HepG2 (cell line): ENCODE data around the gene CASS4. TPM values are rescaled to one million over a fixed set of nuclear protein-coding genes. Genes with fewer than 3 reads are reported as not detected.

Experiments used
- CAMTA2 ChIP-seq: sonication (generic); formaldehyde crosslinking; IDR thresholded peaks from 2 replicates; pipeline ENCODE4 v1.4.0; 2020; ENCODE audit warnings: mild to moderate bottlenecking, missing genetic modification reagents, borderline replicate concordance
- ETV5 ChIP-seq: IDR thresholded peaks from 2 replicates; pipeline ENCODE4 v1.6.1; 2018; ENCODE audit warnings: missing biosample characterization, missing genetic modification reagents, inconsistent platforms, borderline replicate concordance
- FOXP4 ChIP-seq: sonication (generic); formaldehyde crosslinking; IDR thresholded peaks from 2 replicates; pipeline ENCODE4 v1.4.0; 2020; ENCODE audit warnings: missing genetic modification reagents
- HMGXB4 ChIP-seq, 2 experiments: sonication (generic) in 1 of 2; formaldehyde crosslinking in 1 of 2; IDR thresholded peaks; 2 replicates each; pipeline versions ENCODE4 v1.4.0 to v1.6.1; 2018 to 2020; ENCODE audit warnings: missing genetic modification reagents in 2 of 2, borderline replicate concordance in 1 of 2, low read depth in 1 of 2, mild to moderate bottlenecking in 1 of 2, missing biosample characterization in 1 of 2
- KDM1A ChIP-seq: IDR thresholded peaks from 2 replicates; pipeline ENCODE4 v1.6.1; 2016; ENCODE audit warnings: missing compliant biosample characterization
- MTF2 ChIP-seq: sonication (generic); formaldehyde crosslinking; IDR thresholded peaks from 2 replicates; pipeline ENCODE4 v1.5.0; 2020; ENCODE audit warnings: missing genetic modification reagents, borderline replicate concordance
- NFRKB ChIP-seq: fragments of 450-650 bp; IDR thresholded peaks from 2 replicates; pipeline ENCODE4 v1.6.1; 2017
- RBAK ChIP-seq: sonication (generic); formaldehyde crosslinking; IDR thresholded peaks from 2 replicates; pipeline ENCODE4 v1.5.1; 2020; ENCODE audit warnings: mild to moderate bottlenecking, missing genetic modification reagents
- SALL2 ChIP-seq: sonication (generic); formaldehyde crosslinking; IDR thresholded peaks from 2 replicates; pipeline ENCODE4 v1.8.1; 2023; ENCODE audit warnings: mild to moderate bottlenecking, missing genetic modification reagents, inconsistent platforms
- SMYD3 ChIP-seq: sonication (generic); formaldehyde crosslinking; IDR thresholded peaks from 2 replicates; pipeline ENCODE4 v1.8.1; 2023; ENCODE audit warnings: mild to moderate bottlenecking, missing genetic modification reagents
- ZBTB42 ChIP-seq: sonication (generic); formaldehyde crosslinking; IDR thresholded peaks from 2 replicates; pipeline ENCODE4 v1.5.0; 2020; ENCODE audit warnings: mild to moderate bottlenecking, missing genetic modification reagents
- ZNF205 ChIP-seq: IDR thresholded peaks from 2 replicates; pipeline ENCODE4 v1.6.1; 2018; ENCODE audit warnings: missing biosample characterization, missing genetic modification reagents
- ZNF407 ChIP-seq: sonication (generic); formaldehyde crosslinking; IDR thresholded peaks from one replicate; pipeline ENCODE4 v1.5.1; 2020; ENCODE audit warnings: mild to moderate bottlenecking, missing genetic modification reagents; ENCODE audit errors: not compliant biosample characterization
- ZNF598 ChIP-seq: sonication (generic); formaldehyde crosslinking; IDR thresholded peaks from 2 replicates; pipeline ENCODE4 v1.5.1; 2020; ENCODE audit warnings: mild to moderate bottlenecking, missing genetic modification reagents, borderline replicate concordance
- ZNF800 ChIP-seq: sonication (generic); formaldehyde crosslinking; IDR thresholded peaks from 2 replicates; pipeline ENCODE4 v1.4.0; 2020; ENCODE audit warnings: missing genetic modification reagents
- polyA plus RNA-seq, 8 experiments: library from polyadenylated mRNA; depleted of rRNA in 3 of 8; stranded (reverse) in 7 of 8; unstranded in 1 of 8; fragments of >200 nt; fragmentation: Illumina TruSeq in 4 of 8; extraction: Trizol in 4 of 8; gene quantifications; 2 replicates each; pipeline versions ENCODE4 v1.2.1 to v1.2.3, GENCODE V29; 2011 to 2016; ENCODE audit warnings: low read depth in 4 of 8, missing spikeins in 1 of 8, mixed read lengths in 1 of 8; ENCODE audit not compliant: insufficient read depth in 1 of 8
- total RNA-seq, 5 experiments: library from RNA; depleted of rRNA; stranded (reverse); fragments of >200 nt; fragmentation: Illumina TruSeq; extraction: Trizol; gene quantifications; 2 replicates each; pipeline ENCODE4 v1.2.3, GENCODE V29; 2016; ENCODE audit warnings: low read depth in 1 of 5

CASS4 gene
- total and polyA plus RNA-seq, 2 of the 13 experiments (the other 11 are each of a cell fraction or from before 2014, with no cell fraction given), result 0.17 to 0.49 TPM

- TF ChIP-seq ZNF800 (peak; percentile 93), FOXP4 (peak; percentile 84), NFRKB (no peak), MTF2 (CRISPR knock-in tag) (no peak), CAMTA2 (CRISPR knock-in tag) (no peak; the same call in 1 of the 2 replicates), RBAK (CRISPR knock-in tag) (no peak), ETV5 (CRISPR knock-in tag) (peak; percentile 87), SMYD3 (no peak), KDM1A (CRISPR knock-in tag) (no peak), ZNF205 (CRISPR knock-in tag) (peak; percentile 87; the same call in 1 of the 2 replicates), SALL2 (CRISPR knock-in tag) (peak; percentile 99), HMGXB4 (CRISPR knock-in tag; IDR thresholded peaks at IDR 0.05; ENCODE audit: borderline replicate concordance in 1 of 2, low read depth in 1 of 2) (peak; percentile 87 to 94), ZBTB42 (CRISPR knock-in tag) (no peak), ZNF407 (CRISPR knock-in tag) (peak; percentile 98), ZNF598 (CRISPR knock-in tag) (peak; percentile 98; the same call in 1 of the 2 replicates)
These were observed 56.4 kb downstream of the CASS4 start, which contains the start of gene RTF2 (continued) for GRCh38 chr20:56468316-56469076.
